Neural cell (in vitro differentiated cells): ENCODE results near the gene YIPF5.

Experiments used
- CTCF ChIP-seq: fragments of 450-650 bp; IDR thresholded peaks from 2 replicates; pipeline ENCODE4 v1.5.1; 2014; ENCODE audit warnings: antibody characterized with exemption, mild to moderate bottlenecking, moderate library complexity; ENCODE audit not compliant: poor library complexity, severe bottlenecking
- EZH2 ChIP-seq: fragments of 200-600, 300-800 bp; shearing (Covaris generic), sonication (generic); IDR thresholded peaks from 2 replicates; pipeline ENCODE4 v1.6.1; 2014; ENCODE audit warnings: antibody characterized with exemption, low read length, borderline replicate concordance, mild to moderate bottlenecking; ENCODE audit not compliant: insufficient read depth, poor library complexity, severe bottlenecking
- MXI1 ChIP-seq: fragments of 450-650 bp; conservative IDR thresholded peaks from 2 replicates; pipeline ENCODE4 v1.6.1; 2014; ENCODE audit warnings: antibody characterized with exemption, mild to moderate bottlenecking; ENCODE audit not compliant: poor library complexity, severe bottlenecking
- POLR2AphosphoS5 ChIP-seq: IDR thresholded peaks from 2 replicates; pipeline ENCODE4 v1.6.1; 2012
- TAF1 ChIP-seq: IDR thresholded peaks from 2 replicates; pipeline ENCODE4 v1.6.1; 2012; ENCODE audit warnings: low read depth

GRCh38 chr5:144142139-144142823 is 28.2 kb downstream of the YIPF5 start:
- no peak for TF ChIP-seq MXI1
- no peak for TF ChIP-seq EZH2
- TF ChIP-seq CTCF, result peak; percentile 87
- no peak for TF ChIP-seq POLR2AphosphoS5
- no peak for TF ChIP-seq TAF1
